ENCODE measurements around the gene KLHL29. TPM values are rescaled to one million over a fixed set of nuclear protein-coding genes. Genes with fewer than 3 reads are reported as not detected.

Gene KLHL29
- total and polyA plus RNA-seq, 2 experiments from 2014 or later: 1.5 to 6.5 TPM

DNA sequence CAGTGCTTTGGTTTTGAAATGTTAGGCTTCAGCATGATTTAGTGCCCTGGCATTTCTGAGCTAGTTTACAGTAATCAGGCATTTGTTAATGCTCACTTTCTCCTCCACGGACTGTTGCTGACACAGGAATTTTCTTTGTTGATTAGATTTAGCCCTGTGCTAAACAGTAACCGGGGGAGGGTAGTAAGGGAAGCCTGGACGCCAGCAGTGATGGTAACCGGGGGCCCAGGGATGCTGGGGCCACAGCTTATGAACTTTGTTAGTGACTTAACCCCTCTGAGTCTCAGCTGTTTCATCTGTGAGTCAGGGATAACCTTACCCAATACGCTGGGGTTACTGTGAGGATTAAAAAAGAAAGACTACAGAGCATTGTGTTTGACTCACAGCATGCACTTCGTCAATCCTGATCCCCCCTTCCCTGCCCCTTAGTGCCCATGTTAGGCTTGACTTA, 33.5 kb downstream of the KLHL29 start:
- no peak for ATAC-seq
- no peak overlapping the region for H3K27ac Mint-ChIP-seq
- Histone ChIP-seq H3F3A (replicated peaks; ENCODE audit: low read depth) (no peaks in the 10 kb centered on the region), H3K4me2 (no peak overlapping the region), H3K4me1 (ENCODE audit: insufficient read depth) (no peaks in the 10 kb centered on the region), H3K4me3 (no peak overlapping the region), H3K9me2 (ENCODE audit: insufficient read depth) (no peaks in the 10 kb centered on the region; the same call in 1 of the 2 replicates), H3K79me2 (replicated peaks; ENCODE audit: insufficient read depth) (no peaks in the 10 kb centered on the region), H3K27ac (ENCODE audit: low read depth) (no peak overlapping the region), H3K27me3 (ENCODE audit: insufficient read depth) (no peaks in the 10 kb centered on the region), H2AFZ (no peak overlapping the region), H3K36me3 (ENCODE audit: insufficient read depth) (no peaks in the 10 kb centered on the region), H4K20me1 (replicated peaks; ENCODE audit: insufficient read depth) (0 out of 2 replicates have a peak, but pooled peaks cover 3% of the 10 kb centered on the region)
- DNase-seq (ENCODE audit: low spot score): no peak
- TF ChIP-seq CTCF (conservative IDR thresholded peaks at IDR 0.05; ENCODE audit: low read depth in 2 of 2) (no peak), ETS1 (IDR thresholded peaks at IDR 0.05) (no peak), ZNF114 (CRISPR knock-in tag; IDR thresholded peaks at IDR 0.05) (no peak), NANOG (IDR thresholded peaks at IDR 0.05; ENCODE audit: borderline replicate concordance) (no peak), EZH2phosphoT487 (IDR thresholded peaks at IDR 0.05; ENCODE audit: unreplicated experiment) (no peak), JUNB (IDR thresholded peaks at IDR 0.05; ENCODE audit: unreplicated experiment) (no peak), POLR2AphosphoS5 (IDR thresholded peaks at IDR 0.05; ENCODE audit: low read depth) (no peak), STAT1 (IDR thresholded peaks at IDR 0.05; ENCODE audit: unreplicated experiment) (no peak), EZH2 (IDR thresholded peaks at IDR 0.05; ENCODE audit: low read depth, unreplicated experiment) (no peak), CREB1 (CRISPR knock-in tag; IDR thresholded peaks at IDR 0.05; ENCODE audit: low read depth) (no peak), ZNF331 (CRISPR knock-in tag; IDR thresholded peaks at IDR 0.05; ENCODE audit: low read depth) (no peak), ZNF462 (CRISPR knock-in tag; IDR thresholded peaks at IDR 0.05) (no peak)
- TF ChIP-seq, protein P1, sequence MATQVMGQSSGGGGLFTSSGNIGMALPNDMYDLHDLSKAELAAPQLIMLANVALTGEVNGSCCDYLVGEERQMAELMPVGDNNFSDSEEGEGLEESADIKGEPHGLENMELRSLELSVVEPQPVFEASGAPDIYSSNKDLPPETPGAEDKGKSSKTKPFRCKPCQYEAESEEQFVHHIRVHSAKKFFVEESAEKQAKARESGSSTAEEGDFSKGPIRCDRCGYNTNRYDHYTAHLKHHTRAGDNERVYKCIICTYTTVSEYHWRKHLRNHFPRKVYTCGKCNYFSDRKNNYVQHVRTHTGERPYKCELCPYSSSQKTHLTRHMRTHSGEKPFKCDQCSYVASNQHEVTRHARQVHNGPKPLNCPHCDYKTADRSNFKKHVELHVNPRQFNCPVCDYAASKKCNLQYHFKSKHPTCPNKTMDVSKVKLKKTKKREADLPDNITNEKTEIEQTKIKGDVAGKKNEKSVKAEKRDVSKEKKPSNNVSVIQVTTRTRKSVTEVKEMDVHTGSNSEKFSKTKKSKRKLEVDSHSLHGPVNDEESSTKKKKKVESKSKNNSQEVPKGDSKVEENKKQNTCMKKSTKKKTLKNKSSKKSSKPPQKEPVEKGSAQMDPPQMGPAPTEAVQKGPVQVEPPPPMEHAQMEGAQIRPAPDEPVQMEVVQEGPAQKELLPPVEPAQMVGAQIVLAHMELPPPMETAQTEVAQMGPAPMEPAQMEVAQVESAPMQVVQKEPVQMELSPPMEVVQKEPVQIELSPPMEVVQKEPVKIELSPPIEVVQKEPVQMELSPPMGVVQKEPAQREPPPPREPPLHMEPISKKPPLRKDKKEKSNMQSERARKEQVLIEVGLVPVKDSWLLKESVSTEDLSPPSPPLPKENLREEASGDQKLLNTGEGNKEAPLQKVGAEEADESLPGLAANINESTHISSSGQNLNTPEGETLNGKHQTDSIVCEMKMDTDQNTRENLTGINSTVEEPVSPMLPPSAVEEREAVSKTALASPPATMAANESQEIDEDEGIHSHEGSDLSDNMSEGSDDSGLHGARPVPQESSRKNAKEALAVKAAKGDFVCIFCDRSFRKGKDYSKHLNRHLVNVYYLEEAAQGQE (IDR thresholded peaks at IDR 0.05; ENCODE audit: unreplicated experiment): no peak
- no peaks in the 10 kb centered on the region for H3K9me3 Mint-ChIP-seq
- peaks cover 4% of the 10 kb centered on the region for H3K27me3 Mint-ChIP-seq (ENCODE audit: insufficient read depth, low read depth, poor library complexity)
- H3K36me3 Mint-ChIP-seq (ENCODE audit: low read depth): no peaks in the 10 kb centered on the region; the same call in 2 of the 3 replicates
- peaks cover 10% of the 10 kb centered on the region for H3K4me1 Mint-ChIP-seq
- H3K4me3 Mint-ChIP-seq: no peak overlapping the region
